GM19455 (cell line): Measurements from ENCODE around the gene STUM.
"Not testable (repeated sequence)": the region's sequence is repeated elsewhere in the genome, so short reads cannot be mapped to it uniquely, and the experiment has no call there.

Experiments used
- ATAC-seq: cut with Tn5 transposase; IDR thresholded peaks from one replicate; pipeline ENCODE4 v1.9.1; 2021; ENCODE audit not compliant: unreplicated experiment

STUM gene, protein sequence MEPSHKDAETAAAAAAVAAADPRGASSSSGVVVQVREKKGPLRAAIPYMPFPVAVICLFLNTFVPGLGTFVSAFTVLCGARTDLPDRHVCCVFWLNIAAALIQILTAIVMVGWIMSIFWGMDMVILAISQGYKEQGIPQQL

DNA sequence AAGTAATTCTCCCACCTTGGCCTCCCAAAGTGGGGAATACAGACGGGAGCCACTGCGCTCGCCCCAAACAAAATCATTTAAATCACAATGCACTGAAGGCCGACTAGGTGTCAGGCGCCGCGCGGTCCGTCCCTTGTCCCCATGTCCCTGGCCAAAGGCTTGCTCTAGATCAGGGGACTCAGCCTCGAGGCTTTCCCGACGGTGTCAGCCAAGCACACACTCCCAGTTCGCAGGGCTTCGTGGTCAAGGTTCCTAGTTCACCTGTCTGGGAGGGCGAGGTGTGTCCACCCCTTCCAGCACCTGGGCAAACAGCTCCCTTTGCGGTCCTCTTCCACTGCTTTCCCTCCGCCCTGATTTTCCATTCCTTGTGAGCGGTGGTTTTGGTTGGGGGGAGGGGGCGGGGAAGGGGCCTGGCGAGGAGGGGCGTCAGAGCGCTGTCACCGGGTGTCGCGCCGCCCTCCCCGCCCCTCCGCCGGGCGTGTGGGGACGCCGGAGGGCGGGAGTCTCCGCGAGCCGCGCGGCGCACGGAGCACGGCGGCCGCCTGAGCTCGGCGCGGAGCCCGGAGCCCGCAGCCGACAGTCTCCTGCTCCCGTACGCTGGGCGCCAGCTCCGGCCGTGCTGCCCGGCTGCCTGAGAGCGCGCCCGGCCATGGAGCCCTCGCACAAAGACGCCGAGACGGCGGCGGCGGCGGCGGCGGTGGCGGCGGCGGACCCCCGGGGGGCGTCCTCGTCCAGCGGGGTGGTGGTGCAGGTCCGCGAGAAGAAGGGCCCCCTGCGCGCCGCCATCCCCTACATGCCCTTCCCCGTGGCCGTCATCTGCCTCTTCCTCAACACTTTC, at the start of gene STUM:
Gene STUM (plus strand): TSS at position 509 of the 838 bp plus-strand sequence. CDS start 141 bp downstream, at position 650.
- ATAC-seq: no peak

GRCh38 chr1:226499699-226500098, 48.9 kb upstream of the STUM start:
- not testable (repeated sequence) for ATAC-seq

- ATAC-seq: no peak
These were observed 42.5 kb upstream of the STUM start for GRCh38 chr1:226506021-226506420.

- ATAC-seq: no peak
These were observed 41.6 kb upstream of the STUM start for GRCh38 chr1:226506921-226507320.

GRCh38 chr1:226510453-226510852, 38.1 kb upstream of the STUM start:
- ATAC-seq: no peak

- ATAC-seq: no peak
These were observed 37.3 kb upstream of the STUM start for GRCh38 chr1:226511296-226511695.

DNA sequence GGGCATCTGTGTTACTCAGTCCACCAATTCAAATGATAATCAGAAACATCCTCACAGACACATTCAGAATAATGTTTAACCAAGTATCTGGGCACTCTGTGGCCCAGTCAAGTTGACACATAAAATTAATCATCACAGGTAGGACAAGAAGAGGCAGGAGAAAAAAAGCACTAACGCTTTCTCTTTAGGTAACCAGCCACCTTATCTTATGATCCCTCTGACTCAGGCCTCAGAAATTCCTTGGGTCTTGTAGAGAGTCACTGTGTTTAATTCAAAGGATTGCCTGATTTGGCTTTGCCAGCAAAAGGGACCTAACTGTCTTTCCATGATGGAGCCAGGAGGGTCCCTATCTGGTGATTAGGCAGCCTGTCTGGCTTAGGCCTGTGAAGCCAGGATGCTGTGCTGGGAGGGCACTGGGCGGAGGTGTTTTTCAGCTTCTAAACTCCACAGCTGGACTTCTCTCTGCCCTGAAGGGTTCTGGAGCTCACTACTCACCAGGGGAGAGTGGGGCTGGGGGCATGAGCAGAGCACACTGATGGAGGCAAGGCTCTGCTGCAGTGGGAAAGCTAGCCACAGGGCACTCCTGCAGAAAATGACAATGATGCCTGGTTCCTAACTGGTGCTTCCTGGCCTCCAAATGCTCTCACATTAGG, 36.4 kb upstream of the STUM start:
- no peak for ATAC-seq

DNA sequence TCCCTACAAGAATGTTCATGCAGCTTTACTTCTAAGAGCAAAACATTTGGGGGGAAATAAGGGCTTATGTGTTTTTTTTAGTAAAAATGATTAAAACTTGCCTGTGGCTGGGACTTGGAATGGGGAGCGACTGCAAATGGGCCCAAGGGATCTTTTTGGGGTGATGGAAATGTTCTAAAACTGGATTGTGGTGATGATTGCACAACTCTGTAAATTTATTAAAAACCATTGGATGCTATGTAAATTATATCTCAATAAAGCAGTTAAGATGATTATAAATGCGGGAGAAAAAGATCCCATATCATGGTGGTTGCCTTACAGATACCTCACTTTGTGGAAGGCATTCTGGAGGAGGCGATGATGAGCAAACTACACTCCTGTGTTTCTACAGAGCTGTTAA, 30.2 kb upstream of the STUM start:
- no peak for ATAC-seq

- ATAC-seq: no peak
These were observed 29.4 kb upstream of the STUM start for GRCh38 chr1:226519135-226519534.

GRCh38 chr1:226519716-226520598, 28.6 kb upstream of the STUM start:
- ATAC-seq: no peak

DNA sequence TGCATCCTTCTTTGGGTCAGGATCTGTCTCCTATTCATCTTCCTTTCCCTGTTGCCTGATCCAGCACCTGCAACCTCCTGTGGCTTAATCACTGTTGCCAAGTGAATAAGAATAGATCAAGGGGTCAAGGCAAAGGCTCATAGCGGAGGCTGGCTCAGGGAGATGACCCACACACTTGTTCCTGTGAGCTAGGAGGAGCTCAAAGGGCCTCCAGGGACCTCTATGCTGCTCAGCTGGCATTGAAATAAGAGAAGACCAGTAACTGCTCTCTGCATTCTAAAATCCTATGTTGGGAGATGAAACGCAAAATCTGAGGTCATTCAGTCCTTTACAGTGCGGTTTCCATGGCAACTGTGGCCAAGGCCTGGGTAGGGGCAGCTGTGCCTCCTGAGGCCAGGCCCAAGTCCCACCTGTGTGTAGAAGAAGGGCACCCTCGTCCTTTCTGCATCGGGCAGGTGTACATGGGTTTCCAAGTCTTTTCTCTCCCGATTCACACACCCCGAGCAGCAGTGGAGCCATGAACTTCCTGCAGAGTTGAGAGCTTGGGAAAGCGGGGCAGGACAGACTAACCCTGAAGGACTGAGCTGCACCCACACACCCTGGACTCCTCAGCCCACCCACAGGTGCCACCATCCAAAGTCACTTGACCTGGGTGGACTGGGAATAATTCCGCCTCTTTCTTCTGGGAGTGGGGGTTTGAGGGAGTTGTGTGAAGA, 27.8 kb upstream of the STUM start:
- ATAC-seq: no peak

- ATAC-seq: no peak
These were observed 24.7 kb upstream of the STUM start for GRCh38 chr1:226523646-226524406.

- no peak for ATAC-seq
These were observed 24.0 kb upstream of the STUM start for GRCh38 chr1:226524547-226524946.

GRCh38 chr1:226525750-226526149, 22.8 kb upstream of the STUM start:
- no peak for ATAC-seq

DNA sequence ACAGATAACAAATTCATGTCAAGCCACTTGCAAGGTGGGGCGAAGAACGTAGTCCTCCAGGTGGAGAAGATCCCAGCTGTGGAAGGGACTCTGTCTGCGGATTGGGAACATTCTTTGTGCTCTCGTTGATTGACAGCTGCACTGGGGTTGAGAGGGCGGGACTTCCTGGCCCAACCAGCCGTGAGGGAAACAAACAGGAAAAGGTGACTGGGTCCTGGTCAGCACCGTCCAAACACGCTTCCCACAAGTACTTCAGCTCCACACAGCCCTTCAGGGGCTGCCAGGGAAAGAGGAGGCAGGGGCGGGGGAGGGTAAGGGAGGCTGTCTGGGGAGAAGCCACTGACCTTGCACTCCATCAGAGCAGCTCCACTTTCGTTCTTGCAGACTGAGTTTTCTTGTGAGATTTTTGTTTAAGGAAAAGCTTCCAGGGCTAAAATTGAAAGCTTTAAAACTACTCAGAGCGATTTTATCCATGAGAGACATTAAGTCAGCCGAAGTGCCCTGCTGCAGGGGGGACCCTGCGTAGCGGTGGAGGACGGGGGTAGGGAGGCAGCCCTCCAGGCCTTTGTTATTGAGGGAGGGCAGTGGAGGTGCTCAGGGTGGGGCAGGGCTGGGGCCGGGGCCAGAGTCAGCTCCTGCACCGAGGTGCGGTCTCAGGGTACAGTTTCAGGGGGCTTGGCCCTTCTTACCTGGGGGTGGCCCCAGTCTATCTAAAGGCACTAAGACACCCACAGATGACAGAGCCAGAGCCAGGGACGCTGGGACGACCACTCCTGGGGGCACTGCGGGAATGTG, 21.6 kb upstream of the STUM start:
- ATAC-seq: no peak

DNA sequence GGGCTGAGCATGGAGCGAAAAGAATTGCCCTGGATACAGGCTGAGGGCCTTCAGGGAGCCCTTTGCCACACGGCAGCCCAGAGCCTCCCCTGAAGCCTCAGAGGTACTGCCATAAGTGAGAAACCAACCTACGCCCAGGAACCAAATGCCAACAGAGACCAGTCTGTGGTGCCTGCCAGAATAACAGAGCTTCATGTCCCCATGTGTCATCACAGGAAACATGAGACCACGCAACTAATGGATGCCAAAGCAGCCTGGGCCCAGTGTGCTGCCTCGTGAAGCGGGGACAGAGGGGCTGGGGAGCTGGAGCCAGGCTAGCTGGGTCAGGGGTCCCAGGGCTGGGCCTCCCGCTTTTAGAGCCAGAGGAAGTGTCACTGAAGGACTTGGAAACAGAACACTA, 18.7 kb upstream of the STUM start:
- no peak for ATAC-seq

- ATAC-seq: no peak
These were observed 18.0 kb upstream of the STUM start for GRCh38 chr1:226530591-226530990.

DNA sequence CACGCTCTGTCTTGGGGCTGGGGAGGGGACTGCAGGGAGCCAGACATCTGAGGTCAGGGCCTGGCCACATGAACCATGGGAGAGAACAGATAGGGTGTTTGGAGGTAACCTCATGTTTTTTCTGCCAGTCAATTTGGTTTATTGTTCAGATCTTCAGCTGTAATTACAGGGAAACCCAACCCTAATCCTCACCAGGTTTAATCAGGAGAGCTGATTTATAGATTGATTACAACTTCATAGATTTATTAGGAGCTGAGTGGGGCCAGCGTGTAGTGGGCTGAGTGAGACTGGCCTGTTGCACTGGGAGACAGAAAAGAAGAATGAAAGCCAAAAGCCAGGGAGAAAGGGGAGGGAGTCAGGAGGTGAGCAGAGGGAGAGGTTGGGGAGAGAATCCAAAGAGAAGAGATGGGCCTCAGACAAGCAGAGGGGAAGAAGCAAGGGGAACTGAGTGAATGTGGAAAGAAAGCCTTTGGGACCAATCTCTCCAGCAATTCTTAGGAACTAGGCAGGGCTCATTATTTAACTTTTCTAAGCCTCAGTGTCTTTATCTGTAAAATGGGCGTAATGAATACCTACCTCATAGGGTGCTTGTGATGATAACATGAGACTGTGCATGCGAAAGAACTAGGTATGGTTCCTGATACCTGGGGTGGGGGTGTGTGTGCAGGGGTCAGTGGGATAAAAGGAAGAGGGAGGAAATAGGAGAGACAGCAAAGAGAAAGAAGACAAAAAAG, 17.0 kb upstream of the STUM start:
- ATAC-seq: no peak
